K562 (cell line): Measurements from ENCODE around the gene LY6G5B. TPM values are rescaled to one million over a fixed set of nuclear protein-coding genes. Genes with fewer than 3 reads are reported as not detected.

ENCODE experiments used
- CHAMP1 ChIP-seq: fragments of 450-650 bp; IDR thresholded peaks from 2 replicates; pipeline ENCODE4 v1.6.1; 2016; ENCODE audit warnings: mild to moderate bottlenecking
- CHCHD3 ChIP-seq: fragments of 250-450 bp; sonication (Bioruptor Pico); IDR thresholded peaks from 2 replicates; pipeline ENCODE4 v2.1.2; 2022; ENCODE audit warnings: mild to moderate bottlenecking
- E2F4 ChIP-seq: sonication (generic); formaldehyde crosslinking; IDR thresholded peaks from 2 replicates; pipeline ENCODE4 v1.8.0; 2022; ENCODE audit warnings: mild to moderate bottlenecking, low read depth, missing genetic modification reagents
- GABPB1 ChIP-seq: sonication (generic); formaldehyde crosslinking; IDR thresholded peaks from 2 replicates; pipeline ENCODE4 v1.8.0; 2022; ENCODE audit warnings: mild to moderate bottlenecking, missing genetic modification reagents
- IRF1 ChIP-seq: sonication (generic); formaldehyde crosslinking; IDR thresholded peaks from 2 replicates; pipeline ENCODE4 v1.8.0; 2022; ENCODE audit warnings: missing genetic modification reagents, mild to moderate bottlenecking, borderline replicate concordance
- KLF1 ChIP-seq: fragments of 450-650 bp; IDR thresholded peaks from 2 replicates; pipeline ENCODE4 v1.6.1; 2016; ENCODE audit warnings: missing genetic modification characterization, missing compliant biosample characterization
- KLF10 ChIP-seq: fragments of 250-450 bp; sonication (Bioruptor Pico); IDR thresholded peaks from 2 replicates; pipeline ENCODE4 v1.6.1; 2021; ENCODE audit warnings: matching md5 sums
- MTA3 ChIP-seq: fragments of 450-650 bp; formaldehyde crosslinking; IDR thresholded peaks from 2 replicates; pipeline ENCODE4 v1.6.1; 2017; ENCODE audit warnings: mild to moderate bottlenecking, borderline replicate concordance
- PCBP2 ChIP-seq: fragments of 200-400 bp; formaldehyde crosslinking; IDR thresholded peaks from 2 replicates; pipeline ENCODE4 v1.6.1; 2018; ENCODE audit warnings: low read length, low read depth, mild to moderate bottlenecking, moderate library complexity; ENCODE audit not compliant: poor library complexity, severe bottlenecking
- SIN3B ChIP-seq: fragments of 450-650 bp; IDR thresholded peaks from 2 replicates; pipeline ENCODE4 v1.6.1; 2017; ENCODE audit warnings: low read depth, mild to moderate bottlenecking, moderate library complexity
- SMARCA4 ChIP-seq: fragments of 450-650 bp; IDR thresholded peaks from 2 replicates; pipeline ENCODE4 v1.6.1; 2016
- SP1 ChIP-seq: sonication (generic); formaldehyde crosslinking; IDR thresholded peaks from 2 replicates; pipeline ENCODE4 v1.8.1; 2022; ENCODE audit warnings: mild to moderate bottlenecking, missing genetic modification reagents
- SREBF1 ChIP-seq: fragments of 150-350 bp; IDR thresholded peaks from 2 replicates; pipeline ENCODE4 v1.6.1; 2014; ENCODE audit warnings: antibody characterized with exemption, low read depth, low read length, borderline replicate concordance
- SRSF1 ChIP-seq: fragments of 200-400 bp; formaldehyde crosslinking; IDR thresholded peaks from 2 replicates; pipeline ENCODE4 v1.6.1; 2017; ENCODE audit warnings: mild to moderate bottlenecking, low read depth, low read length, moderate library complexity
- STAT5B ChIP-seq: fragments of 250-450 bp; sonication (Bioruptor Pico); IDR thresholded peaks from 2 replicates; pipeline ENCODE4 v1.8.0; 2021; ENCODE audit warnings: mild to moderate bottlenecking, inconsistent platforms
- STAT6 ChIP-seq: sonication (generic); formaldehyde crosslinking; IDR thresholded peaks from 2 replicates; pipeline ENCODE4 v1.8.1; 2023; ENCODE audit warnings: mild to moderate bottlenecking, missing genetic modification reagents
- TCFL5 ChIP-seq: fragments of 250-450 bp; sonication (Bioruptor Pico); conservative IDR thresholded peaks from 2 replicates; pipeline ENCODE4 v1.6.1; 2021; ENCODE audit warnings: mild to moderate bottlenecking, moderate library complexity, matching md5 sums
- ZNF140 ChIP-seq: fragments of 250-450 bp; sonication (Bioruptor Pico); IDR thresholded peaks from 2 replicates; pipeline ENCODE4 v1.8.0; 2021; ENCODE audit warnings: moderate library complexity, mild to moderate bottlenecking, inconsistent platforms
- ZNF699 ChIP-seq: fragments of 250-450 bp; sonication (Bioruptor Pico); IDR thresholded peaks from 2 replicates; pipeline ENCODE4 v1.8.0; 2021; ENCODE audit warnings: mild to moderate bottlenecking, moderate library complexity; ENCODE audit not compliant: insufficient replicate concordance
- polyA plus RNA-seq, 8 experiments: library from polyadenylated mRNA; depleted of rRNA in 4 of 8; stranded (reverse) in 5 of 8; unstranded in 3 of 8; fragments of >200 nt; fragmentation: Nextera tagmentation in 2 of 8; fragmentation: Illumina TruSeq in 1 of 8; extraction: Ambion mirVana in 2 of 8; extraction: Trizol in 1 of 8; gene quantifications; 2 replicates each; pipeline versions ENCODE4 v1.2.1 to v1.2.3, GENCODE V29; 2011 to 2014; ENCODE audit warnings: inconsistent platforms in 1 of 8, missing spikeins in 1 of 8
- total RNA-seq, 7 experiments: library from RNA; depleted of rRNA in 6 of 7; stranded (reverse); fragments of >200 nt in 6 of 7; fragmentation: Illumina TruSeq in 2 of 7; extraction: Trizol in 2 of 7; gene quantifications; 2 replicates each; pipeline versions ENCODE4 v1.2.1 to v1.2.3, GENCODE V29; 2011 to 2021; ENCODE audit warnings: low replicate concordance in 1 of 7

LY6G5B gene
- total and polyA plus RNA-seq, 9 of the 15 experiments (the other 6 are each of a cell fraction or from before 2014, with no cell fraction given) = 6.0 to 27.0 (median 7.5) TPM

- TF ChIP-seq STAT6 (no peak; the same call in 1 of the 2 replicates), SP1 (no peak; the same call in 1 of the 2 replicates), CHCHD3 (CRISPR knock-in tag) (no peak; the same call in 1 of the 2 replicates), KLF10 (CRISPR knock-in tag) (0 out of 2 replicates have a peak, but pooled peaks have one; percentile 53), PCBP2 (no peak), GABPB1 (CRISPR knock-in tag) (peak; percentile 69; the same call in 1 of the 2 replicates), TCFL5 (CRISPR knock-in tag) (no peak), SMARCA4 (peak; percentile 100), KLF1 (tag) (peak; percentile 78; the same call in 1 of the 2 replicates), STAT5B (CRISPR knock-in tag) (no peak), ZNF699 (CRISPR knock-in tag) (no peak), CHAMP1 (no peak), IRF1 (CRISPR knock-in tag) (no peak), SRSF1 (no peak), E2F4 (0 out of 2 replicates have a peak, but pooled peaks have one; percentile 19), MTA3 (peak; percentile 98), SIN3B (no peak), ZNF140 (no peak), SREBF1 (no peak; the same call in 1 of the 2 replicates)
Observed at GRCh38 chr6:31690231-31691077, 20.7 kb downstream of the LY6G5B start (continued).
